Activated effector memory CD4-positive, alpha-beta T cell treated with anti-CD3 and anti-CD28 coated beads, Interleukin-2, amount 50 U/mL, for 16 hours (primary cell): ENCODE measurements around the gene MRPL19.
A peak's percentile ranks its signal among the peaks of the same experiment; 100 is the strongest.

Source experiments
- DNase-seq: peaks from one replicate; pipeline ENCODE4 v3.0.0-alpha.2; 2020

Gene MRPL19

DNA sequence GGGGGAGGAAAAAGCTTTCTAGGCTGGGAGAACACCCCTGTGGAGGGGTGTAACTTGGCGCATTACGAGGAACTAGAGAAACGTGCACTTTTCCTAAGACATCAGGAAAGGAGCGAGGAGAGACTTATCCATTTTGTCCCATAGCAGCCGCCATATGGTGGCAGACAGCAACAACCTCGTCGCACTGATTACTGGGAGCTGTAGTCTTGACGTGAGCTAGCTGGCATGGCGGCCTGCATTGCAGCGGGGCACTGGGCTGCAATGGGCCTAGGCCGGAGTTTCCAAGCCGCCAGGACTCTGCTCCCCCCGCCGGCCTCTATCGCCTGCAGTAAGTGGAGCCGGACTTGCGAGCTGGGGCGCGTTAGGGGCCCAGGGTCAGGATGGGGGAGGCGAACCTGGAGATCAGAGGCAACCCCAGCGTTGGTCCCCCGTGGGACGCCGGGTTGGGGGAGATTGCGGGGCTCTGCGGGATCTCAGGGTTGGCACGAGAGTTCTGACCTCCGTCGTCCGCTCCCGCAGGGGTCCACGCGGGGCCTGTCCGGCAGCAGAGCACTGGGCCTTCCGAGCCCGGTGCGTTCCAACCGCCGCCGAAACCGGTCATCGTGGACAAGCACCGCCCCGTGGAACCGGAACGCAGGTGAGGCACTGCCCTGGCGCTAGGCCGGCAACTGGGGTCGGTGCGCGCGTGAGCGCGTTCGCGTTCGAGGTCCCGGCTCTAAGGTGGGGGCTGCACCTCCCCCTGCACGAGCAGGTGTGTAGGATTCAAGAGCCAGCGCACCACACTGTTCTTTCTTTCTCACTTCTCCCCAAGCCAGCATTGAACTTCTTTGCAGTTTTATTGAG lies at the start of gene MRPL19:
TSS of gene MRPL19 (plus strand) at position 201 of the 843 bp plus-strand sequence. CDS start at position 226, 25 bp downstream.
- peak; percentile 89 for DNase-seq

- no peak for DNase-seq
Measured at GRCh38 chr2:75596784-75597183, 49.8 kb upstream of the MRPL19 start.

- DNase-seq: no peak
Measured at GRCh38 chr2:75597949-75598348, 48.6 kb upstream of the MRPL19 start.

GRCh38 chr2:75598589-75599155 lies 47.9 kb upstream of the MRPL19 start:
- DNase-seq: no peak

DNA sequence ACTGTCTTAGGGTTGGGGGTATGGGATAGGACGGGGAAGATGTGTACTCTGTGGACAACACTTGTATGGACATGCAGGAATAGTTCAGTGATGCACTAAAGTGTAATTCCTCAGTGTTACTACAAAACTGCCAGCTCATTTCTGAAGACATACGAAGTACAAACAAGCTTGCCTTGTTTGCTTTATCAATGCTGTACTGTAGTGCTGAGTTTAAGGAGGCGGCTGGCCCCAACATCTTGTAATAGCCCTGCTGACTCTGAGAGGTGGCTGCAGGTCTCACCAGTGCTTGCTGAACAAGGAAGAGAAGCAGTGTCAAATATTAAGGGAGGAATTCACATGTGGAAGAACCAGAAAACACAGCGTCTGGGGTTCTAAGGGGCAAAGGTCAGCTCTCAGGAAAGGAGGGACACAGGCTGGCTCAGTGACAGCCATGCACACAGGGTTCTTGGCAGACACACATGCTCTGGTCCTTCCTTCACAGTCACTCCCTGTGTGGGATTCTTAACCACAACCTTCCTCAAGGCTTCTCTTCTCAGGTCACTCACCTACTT lies 46.0 kb upstream of the MRPL19 start:
- DNase-seq: no peak

- no peak for DNase-seq
Measured at GRCh38 chr2:75602724-75603342, 43.8 kb upstream of the MRPL19 start.

GRCh38 chr2:75603477-75603876 lies 43.1 kb upstream of the MRPL19 start:
- no peak for DNase-seq

DNA sequence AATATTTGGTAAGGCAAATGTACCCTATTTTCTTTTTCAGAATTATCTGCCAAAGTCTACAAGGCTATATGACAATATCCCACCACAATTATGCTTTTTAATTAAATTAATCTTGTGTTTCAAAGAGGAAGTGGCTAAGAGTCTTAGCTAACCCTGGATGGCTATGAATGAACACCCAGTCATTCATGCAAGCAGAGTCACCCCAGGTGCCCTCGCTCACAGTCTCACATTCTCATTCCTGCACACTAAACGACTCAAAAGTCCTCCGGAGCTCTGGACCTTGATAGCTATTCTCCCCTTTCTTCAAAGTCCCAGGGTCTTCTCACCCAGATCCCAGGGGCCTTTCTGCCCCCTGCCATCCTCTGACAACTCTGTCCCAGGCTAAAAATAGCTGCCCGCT lies 42.1 kb upstream of the MRPL19 start:
- no peak for DNase-seq

- no peak for DNase-seq
Measured at GRCh38 chr2:75605770-75606529, 40.6 kb upstream of the MRPL19 start.

GRCh38 chr2:75606761-75607399 lies 39.7 kb upstream of the MRPL19 start:
- no peak for DNase-seq

- no peak for DNase-seq
Measured at GRCh38 chr2:75607400-75607798, 39.2 kb upstream of the MRPL19 start.

DNA sequence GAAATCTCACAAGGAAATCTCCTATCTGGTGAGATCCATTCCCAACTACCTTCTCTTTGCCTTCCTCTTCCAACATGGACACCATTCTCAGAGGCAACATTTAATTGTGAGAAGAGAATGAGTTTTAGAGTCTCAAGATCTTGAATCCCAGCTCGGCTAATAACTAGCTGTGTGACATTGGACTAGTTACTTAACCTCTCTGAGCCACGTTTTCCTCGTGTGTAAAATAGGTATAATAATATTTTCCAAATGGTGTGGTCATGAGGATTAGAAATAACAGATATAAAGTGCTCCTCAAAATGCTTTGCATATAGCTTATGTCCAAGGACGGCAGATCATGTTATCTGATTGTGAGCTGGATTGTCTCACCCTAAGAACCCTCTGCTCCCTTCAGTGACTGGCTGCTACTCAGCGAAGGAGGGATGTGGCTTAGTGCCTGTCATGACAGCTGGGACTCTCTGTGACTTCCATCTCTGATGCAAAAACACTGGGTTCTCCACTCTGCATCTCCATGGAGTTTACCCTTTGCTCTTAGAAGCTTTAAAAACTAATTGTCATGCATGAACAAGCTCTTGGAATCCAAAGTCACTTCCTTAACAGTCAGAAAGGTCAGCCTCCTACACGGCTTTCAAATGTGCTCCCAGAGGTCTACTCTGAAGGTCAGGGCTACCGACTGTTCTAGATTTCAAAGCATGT lies 38.4 kb upstream of the MRPL19 start:
- no peak for DNase-seq

DNA sequence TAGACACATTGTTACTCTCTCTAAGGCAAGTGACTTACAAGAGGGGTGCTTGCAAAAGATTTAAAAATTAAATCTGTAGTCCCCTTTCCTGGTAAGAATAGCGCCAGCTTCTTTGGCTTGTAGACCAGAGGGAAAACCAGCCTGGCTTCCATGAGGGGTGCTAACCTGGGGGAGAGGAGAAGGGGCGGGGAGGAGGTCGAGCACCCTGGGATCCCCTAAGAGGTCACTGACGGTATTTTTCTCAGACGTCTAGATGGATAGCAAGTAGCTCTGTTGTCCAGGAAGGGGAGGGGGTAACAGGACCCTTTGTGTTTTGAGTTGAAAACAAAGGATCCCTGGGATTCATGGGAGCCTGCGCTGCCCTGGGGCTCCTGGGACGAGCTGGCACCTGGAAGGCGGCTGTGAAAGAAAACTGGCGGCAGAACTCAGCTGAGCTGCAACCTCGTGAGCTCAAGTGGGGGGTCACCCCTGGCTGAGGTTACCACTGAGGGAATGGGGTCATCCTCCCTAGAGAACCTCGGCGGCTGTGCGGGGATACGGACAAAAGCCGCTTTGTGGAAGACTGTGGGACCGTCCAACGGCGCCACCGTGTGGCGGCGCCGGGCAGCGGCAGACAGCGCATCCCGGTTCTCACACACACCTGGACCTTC lies 37.8 kb upstream of the MRPL19 start:
- peak; percentile 82 for DNase-seq

GRCh38 chr2:75609334-75609689 lies 37.3 kb upstream of the MRPL19 start:
- no peak for DNase-seq

DNA sequence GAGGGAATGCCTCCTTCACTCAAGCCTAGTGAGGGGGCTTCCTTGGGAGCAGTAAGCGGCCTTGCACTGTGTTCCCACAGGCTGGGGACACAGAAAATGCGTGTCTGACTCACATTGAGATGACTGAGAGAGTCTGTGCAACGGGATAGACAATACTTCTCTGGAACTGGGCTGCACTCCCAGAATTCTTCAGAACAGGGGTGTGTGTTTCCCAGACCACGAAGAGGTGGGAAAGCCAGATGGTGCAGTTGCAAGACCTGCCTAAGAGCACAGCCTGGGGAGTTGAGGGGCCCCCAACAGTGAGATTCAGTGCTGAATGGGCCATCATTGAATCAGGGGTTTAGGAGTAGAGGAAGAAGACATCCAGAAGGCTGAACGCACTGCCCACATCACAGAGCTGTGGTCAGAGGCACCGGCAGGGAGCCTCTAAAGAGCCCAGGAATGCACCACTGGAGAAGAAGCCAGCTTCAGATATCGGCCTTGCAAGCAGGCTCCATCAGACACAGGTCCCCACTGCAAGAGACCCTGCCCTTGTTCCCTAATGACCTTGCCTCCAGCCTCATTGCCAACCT lies 36.6 kb upstream of the MRPL19 start:
- DNase-seq: no peak

DNA sequence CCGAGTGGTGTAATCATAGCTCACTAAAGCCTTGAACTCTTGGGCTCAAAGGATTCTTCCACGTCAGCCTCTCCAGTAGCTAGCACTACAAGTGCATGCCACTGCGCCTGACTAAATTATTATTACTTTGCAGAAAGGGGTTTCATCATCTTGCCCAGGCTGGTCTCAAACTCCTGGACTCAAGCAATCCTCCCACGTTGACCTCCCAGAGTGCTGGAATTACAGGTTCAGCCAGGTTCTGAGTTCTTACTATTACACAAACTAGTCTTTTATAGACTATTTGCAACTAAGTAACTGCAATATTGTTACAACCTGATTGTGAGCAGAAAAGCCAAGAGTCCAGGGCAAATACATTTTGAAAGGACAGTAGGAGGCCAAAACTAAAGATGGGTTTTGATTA lies 35.9 kb upstream of the MRPL19 start:
- no peak for DNase-seq

GRCh38 chr2:75612108-75612861 lies 34.3 kb upstream of the MRPL19 start:
- DNase-seq: no peak

DNA sequence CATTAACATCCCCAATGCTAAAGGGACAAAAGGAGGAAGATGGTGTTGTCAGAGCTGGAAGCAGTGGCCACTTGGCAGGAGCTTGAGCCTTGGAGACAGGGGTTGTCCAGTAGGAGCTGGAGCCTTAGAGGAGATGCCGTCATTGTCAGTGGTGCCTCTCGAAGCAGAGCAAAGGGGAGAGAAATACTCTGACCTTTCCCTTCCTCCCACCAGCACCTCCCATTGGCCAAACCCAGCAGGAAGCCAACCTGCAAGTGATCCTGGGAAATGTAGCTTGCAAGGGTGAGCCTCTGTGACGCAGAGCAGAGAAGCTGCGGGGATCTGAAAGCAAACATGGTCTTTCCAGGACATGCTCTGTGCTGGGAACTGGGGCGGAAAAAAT lies 33.7 kb upstream of the MRPL19 start:
- DNase-seq: no peak

- no peak for DNase-seq
Measured at GRCh38 chr2:75614162-75614651, 32.4 kb upstream of the MRPL19 start.

GRCh38 chr2:75616406-75616805 lies 30.2 kb upstream of the MRPL19 start:
- DNase-seq: no peak
